Activated T-cell treated with anti-CD3 and anti-CD28 coated beads, Interleukin-2, amount 50 U/mL, for 72 hours (primary cell): ENCODE data around the gene TMEM248. TPM values are rescaled to one million over a fixed set of nuclear protein-coding genes. Genes with fewer than 3 reads are reported as not detected.
"Not testable (repeated sequence)": the region's sequence is repeated elsewhere in the genome, so short reads cannot be mapped to it uniquely, and the experiment has no call there.

Source experiments
- ATAC-seq, 2 donors: fragments of 150-1000 bp; cut with Tn5 transposase; replicated peaks in 1 of 2; 2 replicates each; pipeline ENCODE4 v1.10.0; 2021; ENCODE audit warnings: moderate library complexity in 2 of 2, mild to moderate bottlenecking in 1 of 2
- DNase-seq, 2 donors: peaks; one replicate each; pipeline ENCODE4 v3.0.0; 2021 to 2022; ENCODE audit warnings: mixed read lengths in 1 of 2
- H3K27ac Mint-ChIP-seq: one replicate; pipeline ENCODE4 v1.8.0; 2022; ENCODE audit warnings: mild to moderate bottlenecking, moderate library complexity, mixed read lengths
- H3K27me3 Mint-ChIP-seq: one replicate; pipeline ENCODE4 v1.8.0; 2022; ENCODE audit warnings: low read depth, mixed read lengths
- H3K36me3 Mint-ChIP-seq, 2 donors: one replicate each; pipeline ENCODE4 v1.8.0; 2022; ENCODE audit warnings: mixed read lengths in 2 of 2, mild to moderate bottlenecking in 1 of 2; ENCODE audit not compliant: insufficient read depth in 2 of 2
- H3K4me1 Mint-ChIP-seq: one replicate; pipeline ENCODE4 v1.8.0; 2022; ENCODE audit warnings: low read depth, mixed read lengths
- H3K4me3 Mint-ChIP-seq, 2 donors: one replicate each; pipeline ENCODE4 v1.8.0; 2022; ENCODE audit warnings: mild to moderate bottlenecking in 2 of 2, mixed read lengths in 2 of 2, moderate library complexity in 2 of 2
- H3K9me3 Mint-ChIP-seq, 2 donors: one replicate each; pipeline ENCODE4 v1.8.0; 2022; ENCODE audit warnings: mixed read lengths in 2 of 2
- total RNA-seq, 2 donors: library from RNA; stranded (reverse); gene quantifications; one replicate each; pipeline ENCODE4 v1.2.3, GENCODE V29; 2022

The TMEM248 gene
- total RNA-seq, 2 donors from 2014 or later: 71.4 to 83.8 TPM

- H3K27me3 Mint-ChIP-seq, H3K4me3 Mint-ChIP-seq, ATAC-seq, DNase-seq, H3K27ac Mint-ChIP-seq, H3K9me3 Mint-ChIP-seq: not testable (repeated sequence)
- Mint-ChIP-seq H3K36me3 (peaks cover under 1 to 14% of the 10 kb centered on the region in 2 donors), H3K4me1 (peaks cover 20% of the 10 kb centered on the region)
These were observed 79.7 kb downstream of the TMEM248 start for GRCh38 chr7:67000601-67001258.

GRCh38 chr7:67004145-67004544, 83.1 kb downstream of the TMEM248 start:
- not testable (repeated sequence) for H3K27me3 Mint-ChIP-seq, H3K27ac Mint-ChIP-seq, DNase-seq, H3K4me1 Mint-ChIP-seq, ATAC-seq, H3K9me3 Mint-ChIP-seq, H3K4me3 Mint-ChIP-seq
- H3K36me3 Mint-ChIP-seq: peaks cover 5 to 20% of the 10 kb centered on the region in 2 donors

- Mint-ChIP-seq H3K27ac (no peak overlapping the region), H3K4me1 (no peaks in the 10 kb centered on the region), H3K36me3 (peaks cover 5 to 25% of the 10 kb centered on the region in 2 donors), H3K27me3 (no peaks in the 10 kb centered on the region), H3K4me3 (no peak overlapping the region), H3K9me3 (no peaks in the 10 kb centered on the region)
- no peak for DNase-seq
- no peak for ATAC-seq
These were observed 85.9 kb downstream of the TMEM248 start for GRCh38 chr7:67006965-67007364.

Other genes with a start within 250 kb of the TMEM248 start
- gene RABGEF1, start 180.5 kb upstream of the TMEM248 start, total RNA-seq: 10 to 100 TPM; 22.8 to 26.9 TPM
- gene SBDS, start 74.4 kb downstream of the TMEM248 start, total RNA-seq: 10 to 100 TPM; 82.8 to 88.3 TPM
- gene TYW1, start 75.6 kb downstream of the TMEM248 start, total RNA-seq: 10 to 100 TPM; 17.1 to 21.8 TPM